ENCODE data around the gene DDC. TPM values are rescaled to one million over a fixed set of nuclear protein-coding genes. Genes with fewer than 3 reads are reported as not detected.

DDC gene
- total RNA-seq, 2 donors from 2014 or later, result 0.85 TPM; not detected in 1

DNA sequence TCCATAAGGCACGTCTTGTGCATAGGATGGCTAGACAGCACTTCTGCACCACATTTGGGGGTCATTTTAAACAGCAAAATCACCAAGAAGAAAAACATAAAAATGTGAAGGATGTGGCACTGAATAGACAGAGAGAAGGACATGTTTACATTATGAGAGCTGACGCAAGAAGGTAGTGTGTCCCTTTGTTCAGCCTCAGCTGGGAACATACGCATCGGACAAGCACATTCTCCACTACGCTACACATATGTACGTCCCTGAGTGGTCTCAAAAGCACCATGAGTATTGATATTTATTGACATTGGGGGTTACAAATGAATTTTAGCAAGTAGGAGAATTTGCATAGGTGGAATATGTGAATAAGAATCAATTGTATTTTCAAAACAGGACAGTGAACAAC, 20.2 kb downstream of the DDC start:
- Histone ChIP-seq H3K4me3 (no peak overlapping the region), H3K27ac (no peak overlapping the region), H3K9me3 (no peaks in the 10 kb centered on the region), H3K36me3 (no peaks in the 10 kb centered on the region), H3K27me3 (replicated peaks; ENCODE audit: insufficient read depth) (no peaks in the 10 kb centered on the region), H3K4me1 (ENCODE audit: control insufficient read depth in 1 of 2, low read depth in 2 of 2) (no peaks in the 10 kb centered on the region)
- ATAC-seq (ENCODE audit: insufficient number of reproducible peaks, low FRiP score, low read depth), result no peak
- DNase-seq (ENCODE audit: low spot score), result no peak
- TF ChIP-seq, protein P1, sequence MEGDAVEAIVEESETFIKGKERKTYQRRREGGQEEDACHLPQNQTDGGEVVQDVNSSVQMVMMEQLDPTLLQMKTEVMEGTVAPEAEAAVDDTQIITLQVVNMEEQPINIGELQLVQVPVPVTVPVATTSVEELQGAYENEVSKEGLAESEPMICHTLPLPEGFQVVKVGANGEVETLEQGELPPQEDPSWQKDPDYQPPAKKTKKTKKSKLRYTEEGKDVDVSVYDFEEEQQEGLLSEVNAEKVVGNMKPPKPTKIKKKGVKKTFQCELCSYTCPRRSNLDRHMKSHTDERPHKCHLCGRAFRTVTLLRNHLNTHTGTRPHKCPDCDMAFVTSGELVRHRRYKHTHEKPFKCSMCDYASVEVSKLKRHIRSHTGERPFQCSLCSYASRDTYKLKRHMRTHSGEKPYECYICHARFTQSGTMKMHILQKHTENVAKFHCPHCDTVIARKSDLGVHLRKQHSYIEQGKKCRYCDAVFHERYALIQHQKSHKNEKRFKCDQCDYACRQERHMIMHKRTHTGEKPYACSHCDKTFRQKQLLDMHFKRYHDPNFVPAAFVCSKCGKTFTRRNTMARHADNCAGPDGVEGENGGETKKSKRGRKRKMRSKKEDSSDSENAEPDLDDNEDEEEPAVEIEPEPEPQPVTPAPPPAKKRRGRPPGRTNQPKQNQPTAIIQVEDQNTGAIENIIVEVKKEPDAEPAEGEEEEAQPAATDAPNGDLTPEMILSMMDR (IDR thresholded peaks at IDR 0.05), result no peak

DNA sequence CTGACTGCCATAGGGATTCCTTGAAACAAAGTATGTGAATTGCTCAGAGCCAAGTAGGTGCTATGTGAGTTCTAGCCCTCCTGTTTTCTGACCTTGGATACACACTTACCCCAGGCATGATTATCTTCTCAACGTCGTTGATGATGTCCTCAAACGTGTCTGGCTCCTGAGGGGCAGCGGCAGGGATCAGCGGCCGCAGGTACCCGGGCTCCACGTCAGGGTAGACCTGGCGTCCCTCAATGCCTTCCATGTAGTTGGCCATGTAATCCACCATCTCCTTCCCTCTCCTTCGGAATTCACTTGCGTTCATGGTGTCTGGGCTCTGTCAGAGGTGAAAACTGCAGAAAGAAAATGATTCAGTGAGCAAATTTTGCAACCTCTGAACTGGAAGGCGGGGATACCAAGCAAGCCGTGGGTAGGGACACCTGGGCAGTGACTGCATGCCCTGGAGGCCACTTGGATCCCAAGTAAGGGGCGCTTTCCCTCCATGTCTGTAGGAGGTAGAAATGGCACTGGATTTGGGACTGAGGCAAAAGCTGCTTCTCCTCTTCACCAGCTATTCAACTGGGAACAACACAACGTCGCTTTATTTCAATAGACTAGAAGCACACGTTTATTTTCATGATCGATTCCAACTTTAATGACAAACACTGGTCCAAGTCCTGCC, 21.3 kb downstream of the DDC start:
- Histone ChIP-seq H3K36me3 (no peaks in the 10 kb centered on the region), H3K4me3 (no peak overlapping the region), H3K27ac (no peak overlapping the region), H3K27me3 (replicated peaks; ENCODE audit: insufficient read depth) (no peaks in the 10 kb centered on the region), H3K4me1 (ENCODE audit: control insufficient read depth in 1 of 2, low read depth in 2 of 2) (no peaks in the 10 kb centered on the region), H3K9me3 (no peaks in the 10 kb centered on the region)
- ATAC-seq (ENCODE audit: insufficient number of reproducible peaks, low FRiP score, low read depth) (no peak), DNase-seq (ENCODE audit: low spot score) (no peak)
- TF ChIP-seq, protein P1 (IDR thresholded peaks at IDR 0.05), result no peak

DNA sequence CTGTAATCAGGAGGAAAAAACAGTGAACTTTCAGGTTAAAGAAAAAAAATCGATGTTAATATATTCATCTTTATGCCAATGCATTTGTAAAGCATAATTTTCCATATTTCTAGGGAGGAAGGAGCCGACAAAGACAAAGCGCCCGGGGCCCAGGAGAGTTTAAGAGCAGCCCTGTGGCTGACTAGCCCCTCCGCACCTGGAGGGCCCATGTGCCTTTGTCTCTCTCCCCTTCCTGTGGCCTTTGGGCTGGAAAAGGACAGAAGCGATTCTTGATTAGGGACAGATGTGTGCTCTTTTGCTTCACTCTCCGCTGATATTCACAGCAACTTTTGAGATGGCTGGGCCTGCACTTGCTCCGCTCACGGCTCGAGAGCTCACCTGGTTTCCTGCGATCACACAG, 23.1 kb downstream of the DDC start:
- TF ChIP-seq, protein P1 (IDR thresholded peaks at IDR 0.05), result no peak
- Histone ChIP-seq H3K4me1 (ENCODE audit: control insufficient read depth in 1 of 2, low read depth in 2 of 2) (no peaks in the 10 kb centered on the region), H3K27ac (no peak overlapping the region), H3K9me3 (no peaks in the 10 kb centered on the region), H3K27me3 (replicated peaks; ENCODE audit: insufficient read depth) (no peaks in the 10 kb centered on the region), H3K4me3 (no peak overlapping the region), H3K36me3 (no peaks in the 10 kb centered on the region)
- DNase-seq (ENCODE audit: low spot score), result no peak
- ATAC-seq (ENCODE audit: insufficient number of reproducible peaks, low FRiP score, low read depth), result no peak

DNA sequence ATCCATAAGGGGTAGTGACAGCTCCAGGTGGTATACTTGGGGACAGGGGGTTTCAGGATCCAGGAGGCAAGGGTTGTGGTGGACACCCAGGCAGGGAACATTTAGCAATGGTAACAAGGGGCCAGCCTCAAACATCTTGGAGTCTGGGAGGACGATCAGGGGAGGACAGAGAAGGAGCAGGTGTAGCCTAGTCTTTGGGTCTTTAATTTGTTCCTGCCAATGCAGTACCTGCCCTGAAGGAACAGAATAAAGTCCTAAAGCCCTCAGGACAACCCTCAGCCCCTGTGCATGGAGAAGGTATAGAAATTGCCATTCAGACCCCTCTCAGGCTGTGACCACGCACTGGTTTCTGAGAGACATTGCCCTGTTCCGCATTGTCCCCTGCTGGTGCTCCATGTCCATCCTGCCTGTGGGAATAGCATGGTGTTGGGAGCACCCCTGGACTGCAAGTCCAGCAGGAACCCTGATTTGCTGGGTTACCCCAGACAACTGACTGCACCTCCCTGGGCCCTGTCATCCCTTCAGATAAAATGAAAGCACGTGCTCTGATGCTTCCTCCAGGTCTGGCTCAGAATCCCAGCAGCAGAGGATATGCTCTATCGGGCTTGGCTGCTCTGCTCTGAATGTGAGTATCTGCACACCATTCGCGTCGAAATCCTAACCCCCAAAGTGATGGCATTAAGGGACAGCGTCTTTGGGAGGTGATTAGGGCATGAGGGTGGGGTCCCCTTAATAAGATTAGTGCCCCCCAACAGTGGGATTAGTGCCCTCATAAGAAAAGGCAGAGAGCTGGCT, 24.2 kb downstream of the DDC start:
- TF ChIP-seq, protein P1 (IDR thresholded peaks at IDR 0.05), result no peak
- DNase-seq (ENCODE audit: low spot score) (no peak), ATAC-seq (ENCODE audit: insufficient number of reproducible peaks, low FRiP score, low read depth) (no peak)
- Histone ChIP-seq H3K9me3 (no peaks in the 10 kb centered on the region), H3K4me3 (no peak overlapping the region), H3K36me3 (no peaks in the 10 kb centered on the region), H3K27me3 (replicated peaks; ENCODE audit: insufficient read depth) (no peaks in the 10 kb centered on the region), H3K27ac (no peak overlapping the region), H3K4me1 (ENCODE audit: control insufficient read depth in 1 of 2, low read depth in 2 of 2) (no peaks in the 10 kb centered on the region)

DNA sequence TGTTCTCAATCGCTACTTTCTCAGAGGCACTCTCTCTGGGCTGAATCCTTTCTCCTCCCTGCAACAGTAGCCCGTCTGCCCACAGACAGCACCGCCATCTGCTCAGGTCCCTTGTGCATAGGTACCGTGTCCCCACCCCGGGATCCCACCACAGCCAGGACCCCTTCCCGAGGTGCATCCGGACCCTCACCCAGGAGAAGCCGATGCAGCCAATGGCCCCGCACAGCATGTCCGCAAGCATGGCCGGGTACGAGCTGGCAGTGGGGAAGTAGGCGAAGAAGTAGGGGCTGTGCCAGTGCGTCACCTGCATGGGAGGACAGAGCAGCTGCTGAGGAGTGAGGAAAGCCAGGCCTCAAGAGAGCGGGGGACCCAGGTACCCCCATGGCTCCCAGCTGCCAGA, 25.5 kb downstream of the DDC start:
- no peaks in the 10 kb centered on the region for H3K36me3 ChIP-seq
- H3K9me3 ChIP-seq, result no peaks in the 10 kb centered on the region
- H3K4me3 ChIP-seq, result no peak overlapping the region
- ATAC-seq (ENCODE audit: insufficient number of reproducible peaks, low FRiP score, low read depth) (no peak), DNase-seq (ENCODE audit: low spot score) (no peak)
- no peaks in the 10 kb centered on the region for H3K27me3 ChIP-seq (replicated peaks; ENCODE audit: insufficient read depth)
- no peak overlapping the region for H3K27ac ChIP-seq
- no peaks in the 10 kb centered on the region for H3K4me1 ChIP-seq (ENCODE audit: control insufficient read depth in 1 of 2, low read depth in 2 of 2)
- TF ChIP-seq, protein P1 (IDR thresholded peaks at IDR 0.05), result no peak

Measured in thoracic aorta (tissue), 2 donors.